Measurements from ENCODE around the gene AGBL4.

- TF ChIP-seq MEIS1 (CRISPR knock-in tag; IDR thresholded peaks at IDR 0.05; ENCODE audit: borderline replicate concordance): no peak
- no peak for TF ChIP-seq ZNF280D (tag by site-specific recombination; IDR thresholded peaks at IDR 0.05)
- no peak for TF ChIP-seq MZF1 (tag by site-specific recombination; IDR thresholded peaks at IDR 0.05; ENCODE audit: borderline replicate concordance)
- TF ChIP-seq ZNF692 (tag by site-specific recombination; IDR thresholded peaks at IDR 0.05): no peak
- TF ChIP-seq KLF16 (tag by site-specific recombination; IDR thresholded peaks at IDR 0.05): no peak
- TF ChIP-seq ZSCAN23 (tag by site-specific recombination; IDR thresholded peaks at IDR 0.05): no peak
- no peak for TF ChIP-seq TCF7L2 (IDR thresholded peaks at IDR 0.05; ENCODE audit: borderline replicate concordance, low read depth, low read length)
- no peak for TF ChIP-seq ZNF292 (tag by site-specific recombination; IDR thresholded peaks at IDR 0.05; ENCODE audit: borderline replicate concordance, low read depth)
- TF ChIP-seq CTCF (tag by site-specific recombination; IDR thresholded peaks at IDR 0.05): no peak
- TF ChIP-seq ZNF121 (tag by site-specific recombination; IDR thresholded peaks at IDR 0.05): no peak
- no peak for TF ChIP-seq SALL2 (tag by site-specific recombination; IDR thresholded peaks at IDR 0.05; ENCODE audit: borderline replicate concordance)
- no peak for TF ChIP-seq ZNF335 (tag by site-specific recombination; conservative IDR thresholded peaks at IDR 0.05)
- no peak for TF ChIP-seq HIC1 (tag by site-specific recombination; IDR thresholded peaks at IDR 0.05)
These were observed 1165.4 kb downstream of the AGBL4 start for GRCh38 chr1:48858200-48858920.

Data from HEK293 (cell line).